ENCODE data around the gene GADL1. TPM values are rescaled to one million over a fixed set of nuclear protein-coding genes. Genes with fewer than 3 reads are reported as not detected.

Gene GADL1
- polyA plus RNA-seq, 2 of the 4 experiments (the other 2 are of a cell fraction): not detected

DNA sequence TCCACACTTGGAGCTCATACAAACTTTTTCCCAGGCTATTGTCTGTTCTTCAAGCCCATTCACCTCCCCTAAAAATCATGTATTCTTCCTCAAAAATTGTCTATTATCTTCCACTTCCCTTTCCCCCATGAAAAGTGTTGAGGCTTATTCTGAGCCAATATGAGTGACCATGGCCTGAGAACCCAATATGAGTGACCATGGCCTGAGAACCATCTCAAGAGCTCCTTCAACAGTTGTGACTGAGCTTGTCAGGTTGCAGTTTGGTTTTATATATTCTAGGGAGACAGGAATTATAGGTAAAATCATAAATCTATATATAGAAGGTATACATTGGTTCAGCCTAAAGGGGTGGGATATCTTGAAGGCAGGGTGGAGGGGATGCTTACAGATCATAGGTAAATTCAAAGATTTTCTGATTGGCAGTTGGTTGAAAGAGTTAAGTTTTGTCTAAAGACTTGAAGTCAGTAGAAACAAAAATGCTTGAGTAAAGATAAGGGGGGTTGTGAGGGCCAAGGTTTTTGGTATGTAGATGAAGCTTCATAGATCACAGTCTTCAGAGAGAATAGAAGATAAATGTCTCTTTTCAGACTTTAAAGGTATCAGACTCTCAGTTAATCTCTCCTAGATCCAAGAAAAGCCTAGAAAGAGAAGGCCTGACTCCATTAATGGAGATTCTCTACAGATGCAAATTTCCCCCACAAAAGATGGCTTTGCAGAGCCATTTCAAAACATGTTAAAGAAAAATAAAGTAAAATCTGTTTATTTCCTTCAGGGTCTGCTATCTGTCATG, 192.2 kb downstream of the GADL1 start:
- no peak overlapping the region for H3K27ac ChIP-seq
- peaks cover 16% of the 10 kb centered on the region for H3K9me3 ChIP-seq
- TF ChIP-seq MYC (IDR thresholded peaks at IDR 0.05; ENCODE audit: borderline replicate concordance, low read length) (no peak), CBX2 (IDR thresholded peaks at IDR 0.05; ENCODE audit: borderline replicate concordance, low read depth) (no peak), ZC3H11A (IDR thresholded peaks at IDR 0.05) (no peak), POLR2A (IDR thresholded peaks at IDR 0.05; ENCODE audit: low read length) (no peak)
- DNase-seq (ENCODE audit: low read depth in 1 of 2, low spot score in 1 of 2) (no peak), ATAC-seq (no peak), FAIRE-seq (no peak)
- ChIA-PET POLR2A (no interaction called here), CTCF (interaction anchor here (0.6 to 4.2 kb wide), 5 partner anchors 8 to 660 kb away, joined by 3 to 26 read pairs (median 4); no protein-coding TSS in a partner anchor)
- H3K4me3 ChIP-seq: no peak overlapping the region
- H3K4me1 ChIP-seq: no peaks in the 10 kb centered on the region
- no peak overlapping the region for H3K4me2 ChIP-seq

GRCh38 chr3:30700702-30701321, 193.6 kb downstream of the GADL1 start:
- 88% methylated on average over 3 of the region's 3 CpGs for WGBS (ENCODE audit: missing lambda C conversion rate)
- no peak overlapping the region for H3K27ac ChIP-seq
- TF ChIP-seq FOSL2 (IDR thresholded peaks at IDR 0.05): no peak
- no peak for TF ChIP-seq FOSL2 (CRISPR knock-in tag; IDR thresholded peaks at IDR 0.05)
- TF ChIP-seq CHD2 (IDR thresholded peaks at IDR 0.05; ENCODE audit: low read length, partially characterized antibody): no peak
- TF ChIP-seq CTCF (IDR thresholded peaks at IDR 0.05): no peak
- no peak for TF ChIP-seq BHLHE40 (IDR thresholded peaks at IDR 0.05; ENCODE audit: low read depth, low read length)
- TF ChIP-seq, protein P1, sequence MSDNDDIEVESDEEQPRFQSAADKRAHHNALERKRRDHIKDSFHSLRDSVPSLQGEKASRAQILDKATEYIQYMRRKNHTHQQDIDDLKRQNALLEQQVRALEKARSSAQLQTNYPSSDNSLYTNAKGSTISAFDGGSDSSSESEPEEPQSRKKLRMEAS (IDR thresholded peaks at IDR 0.05): no peak
- no peak overlapping the region for H3K4me2 ChIP-seq
- H3K4me3 ChIP-seq: no peak overlapping the region
- no peaks in the 10 kb centered on the region for H3K4me1 ChIP-seq
- ATAC-seq: no peak
- no peak for FAIRE-seq
- POLR2A ChIA-PET: no interaction called here
- H3K9me3 ChIP-seq: peaks cover 10% of the 10 kb centered on the region
- DNase-seq (ENCODE audit: low read depth in 1 of 2, low spot score in 1 of 2): no peak
- CTCF ChIA-PET: interaction anchor here (0.6 to 4.2 kb wide), 4 partner anchors 7 to 658 kb away, joined by 3 to 26 read pairs (median 3); no protein-coding TSS in a partner anchor

DNA sequence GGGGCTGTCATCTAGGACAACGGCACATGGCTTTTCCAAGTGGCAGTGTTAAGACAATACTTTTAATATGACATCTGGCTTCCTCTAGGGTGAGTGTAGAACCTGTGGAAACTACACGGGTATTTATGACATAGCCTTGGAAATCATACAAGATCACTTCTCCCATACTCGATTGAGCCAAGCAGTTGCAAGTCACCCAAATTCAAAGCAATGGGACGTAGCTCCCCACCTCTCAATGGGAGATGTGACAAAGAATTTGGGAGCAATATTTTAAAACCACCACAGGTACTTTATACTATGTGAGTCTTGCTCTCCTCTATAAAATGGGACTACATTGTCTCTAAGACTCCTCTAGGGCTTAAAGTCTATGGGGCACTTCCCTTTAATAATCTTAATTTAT, 194.5 kb downstream of the GADL1 start:
- TF ChIP-seq HEYL (CRISPR knock-in tag; IDR thresholded peaks at IDR 0.05): no peak
- TF ChIP-seq, protein P1 (IDR thresholded peaks at IDR 0.05): no peak
- TF ChIP-seq FOSL2 (IDR thresholded peaks at IDR 0.05): no peak
- no peak for TF ChIP-seq FOSL2 (CRISPR knock-in tag; IDR thresholded peaks at IDR 0.05)
- TF ChIP-seq NR3C1 (IDR thresholded peaks at IDR 0.05): no peak
- TF ChIP-seq CHD2 (IDR thresholded peaks at IDR 0.05; ENCODE audit: low read length, partially characterized antibody): no peak
- TF ChIP-seq, protein P2, sequence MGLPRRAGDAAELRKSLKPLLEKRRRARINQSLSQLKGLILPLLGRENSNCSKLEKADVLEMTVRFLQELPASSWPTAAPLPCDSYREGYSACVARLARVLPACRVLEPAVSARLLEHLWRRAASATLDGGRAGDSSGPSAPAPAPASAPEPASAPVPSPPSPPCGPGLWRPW (IDR thresholded peaks at IDR 0.05): no peak
- no peak for TF ChIP-seq FOXS1 (CRISPR knock-in tag; IDR thresholded peaks at IDR 0.05)
- TF ChIP-seq HOXA7 (CRISPR knock-in tag; IDR thresholded peaks at IDR 0.05): no peak
- no peak for TF ChIP-seq MAZ (IDR thresholded peaks at IDR 0.05; ENCODE audit: borderline replicate concordance, low read depth, low read length)
- TF ChIP-seq SMC3 (IDR thresholded peaks at IDR 0.05): no peak
- TF ChIP-seq, protein P3, sequence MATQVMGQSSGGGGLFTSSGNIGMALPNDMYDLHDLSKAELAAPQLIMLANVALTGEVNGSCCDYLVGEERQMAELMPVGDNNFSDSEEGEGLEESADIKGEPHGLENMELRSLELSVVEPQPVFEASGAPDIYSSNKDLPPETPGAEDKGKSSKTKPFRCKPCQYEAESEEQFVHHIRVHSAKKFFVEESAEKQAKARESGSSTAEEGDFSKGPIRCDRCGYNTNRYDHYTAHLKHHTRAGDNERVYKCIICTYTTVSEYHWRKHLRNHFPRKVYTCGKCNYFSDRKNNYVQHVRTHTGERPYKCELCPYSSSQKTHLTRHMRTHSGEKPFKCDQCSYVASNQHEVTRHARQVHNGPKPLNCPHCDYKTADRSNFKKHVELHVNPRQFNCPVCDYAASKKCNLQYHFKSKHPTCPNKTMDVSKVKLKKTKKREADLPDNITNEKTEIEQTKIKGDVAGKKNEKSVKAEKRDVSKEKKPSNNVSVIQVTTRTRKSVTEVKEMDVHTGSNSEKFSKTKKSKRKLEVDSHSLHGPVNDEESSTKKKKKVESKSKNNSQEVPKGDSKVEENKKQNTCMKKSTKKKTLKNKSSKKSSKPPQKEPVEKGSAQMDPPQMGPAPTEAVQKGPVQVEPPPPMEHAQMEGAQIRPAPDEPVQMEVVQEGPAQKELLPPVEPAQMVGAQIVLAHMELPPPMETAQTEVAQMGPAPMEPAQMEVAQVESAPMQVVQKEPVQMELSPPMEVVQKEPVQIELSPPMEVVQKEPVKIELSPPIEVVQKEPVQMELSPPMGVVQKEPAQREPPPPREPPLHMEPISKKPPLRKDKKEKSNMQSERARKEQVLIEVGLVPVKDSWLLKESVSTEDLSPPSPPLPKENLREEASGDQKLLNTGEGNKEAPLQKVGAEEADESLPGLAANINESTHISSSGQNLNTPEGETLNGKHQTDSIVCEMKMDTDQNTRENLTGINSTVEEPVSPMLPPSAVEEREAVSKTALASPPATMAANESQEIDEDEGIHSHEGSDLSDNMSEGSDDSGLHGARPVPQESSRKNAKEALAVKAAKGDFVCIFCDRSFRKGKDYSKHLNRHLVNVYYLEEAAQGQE (IDR thresholded peaks at IDR 0.05): no peak
- TF ChIP-seq RCOR1 (IDR thresholded peaks at IDR 0.05; ENCODE audit: low read depth, low read length): no peak
- TF ChIP-seq ESRRA (IDR thresholded peaks at IDR 0.05; ENCODE audit: borderline replicate concordance, low read length): no peak
- TF ChIP-seq ZNF302 (CRISPR knock-in tag; IDR thresholded peaks at IDR 0.05): no peak
- no peak for TF ChIP-seq CTCF (IDR thresholded peaks at IDR 0.05)
- TF ChIP-seq SREBF2 (IDR thresholded peaks at IDR 0.05): no peak
- no peak overlapping the region for H3K4me3 ChIP-seq
- no peak overlapping the region for H3K27ac ChIP-seq
- CTCF ChIA-PET: interaction anchor here (1.3 kb wide), 1 partner anchor 657 kb away, joined by 3 read pairs; no protein-coding TSS in a partner anchor
- no peak overlapping the region for H3K4me2 ChIP-seq
- 97% methylated on average over 4 of the region's 4 CpGs for WGBS (ENCODE audit: missing lambda C conversion rate)
- DNase-seq (ENCODE audit: low read depth in 1 of 2, low spot score in 1 of 2): no peak
- FAIRE-seq: no peak
- ATAC-seq: no peak
- H3K4me1 ChIP-seq: no peaks in the 10 kb centered on the region
- peaks cover 10% of the 10 kb centered on the region for H3K9me3 ChIP-seq
- POLR2A ChIA-PET: no interaction called here

Data from A549 (cell line).